HG03442 (cell line): Measurements from ENCODE around the gene ANKRD23.
A peak's percentile ranks its signal among the peaks of the same experiment; 100 is the strongest.
"Not testable (repeated sequence)": the region's sequence is repeated elsewhere in the genome, so short reads cannot be mapped to it uniquely, and the experiment has no call there.

Experiments used
- ATAC-seq: cut with Tn5 transposase; IDR thresholded peaks from one replicate; pipeline ENCODE4 v1.9.1; 2021; ENCODE audit warnings: mild to moderate bottlenecking, moderate library complexity; ENCODE audit not compliant: unreplicated experiment

ANKRD23 gene

GRCh38 chr2:96819128-96819875, 24.5 kb downstream of the ANKRD23 start:
- ATAC-seq, result no peak

GRCh38 chr2:96817882-96818281, 25.9 kb downstream of the ANKRD23 start:
- no peak for ATAC-seq

- ATAC-seq, result no peak
These were observed 26.8 kb downstream of the ANKRD23 start for GRCh38 chr2:96816836-96817702.

- ATAC-seq, result peak; percentile 80
These were observed 27.5 kb downstream of the ANKRD23 start, which contains the start of gene CNNM3 for GRCh38 chr2:96816127-96816835. CNNM3 (plus strand) TSS chr2:96816268; CDS start chr2:96816278, 10 bp downstream.

- peak; percentile 2 for ATAC-seq
These were observed 28.3 kb downstream of the ANKRD23 start for GRCh38 chr2:96815326-96816126.

GRCh38 chr2:96813656-96814055, 30.2 kb downstream of the ANKRD23 start:
- no peak for ATAC-seq

- no peak for ATAC-seq
These were observed 31.9 kb downstream of the ANKRD23 start for GRCh38 chr2:96811917-96812316.

- ATAC-seq, result no peak
These were observed 33.0 kb downstream of the ANKRD23 start for GRCh38 chr2:96810783-96811192.

- no peak for ATAC-seq
These were observed 33.7 kb downstream of the ANKRD23 start for GRCh38 chr2:96809951-96810782.

GRCh38 chr2:96809216-96809882, 34.5 kb downstream of the ANKRD23 start:
- ATAC-seq, result no peak

GRCh38 chr2:96808176-96808837, 35.5 kb downstream of the ANKRD23 start:
- no peak for ATAC-seq

- no peak for ATAC-seq
These were observed 36.7 kb downstream of the ANKRD23 start for GRCh38 chr2:96807127-96807471.

- no peak for ATAC-seq
These were observed 37.2 kb downstream of the ANKRD23 start for GRCh38 chr2:96806468-96807126.

- ATAC-seq, result not testable (repeated sequence)
These were observed 37.9 kb downstream of the ANKRD23 start for GRCh38 chr2:96805946-96806345.

- no peak for ATAC-seq
These were observed 38.8 kb downstream of the ANKRD23 start for GRCh38 chr2:96804986-96805385.

GRCh38 chr2:96802721-96803120, 41.1 kb downstream of the ANKRD23 start:
- ATAC-seq, result no peak

- no peak for ATAC-seq
These were observed 41.8 kb downstream of the ANKRD23 start for GRCh38 chr2:96801786-96802595.
